ENCODE measurements around the gene KCNN1. TPM values are rescaled to one million over a fixed set of nuclear protein-coding genes. Genes with fewer than 3 reads are reported as not detected.

Gene KCNN1
- total RNA-seq, 6 experiments from 2014 or later, result not detected

DNA sequence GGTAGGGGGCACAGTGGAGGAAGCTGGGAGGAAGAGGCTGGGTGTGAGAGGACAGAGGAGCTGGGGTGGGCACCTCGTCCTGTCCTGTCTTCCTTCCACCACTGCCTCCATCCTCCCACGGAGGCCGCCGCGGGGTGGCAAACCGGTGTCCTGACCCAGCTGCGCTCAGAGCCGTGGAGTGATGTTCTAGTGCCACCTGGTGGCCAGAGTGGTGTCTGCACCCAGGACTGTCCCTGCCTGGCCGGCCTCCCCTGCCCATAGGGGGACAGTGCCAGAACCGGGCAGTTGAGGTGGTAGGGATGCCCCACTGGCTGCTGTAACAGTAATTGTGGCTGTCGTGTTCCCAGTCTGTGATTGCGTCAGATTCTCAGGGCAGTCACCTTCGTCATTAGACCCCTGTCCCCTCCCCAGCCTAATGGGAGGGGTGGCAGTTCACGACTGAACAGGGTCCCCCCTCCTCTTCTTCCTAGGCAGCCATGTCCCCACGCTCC is 30.0 kb downstream of the KCNN1 start:
- H3K4me3 Mint-ChIP-seq, result no peak overlapping the region

GRCh38 chr19:17997969-17998826 is 31.3 kb downstream of the KCNN1 start:
- no peaks in the 10 kb centered on the region for H3K9me3 Mint-ChIP-seq
- H3K36me3 Mint-ChIP-seq (ENCODE audit: low read depth), result no peaks in the 10 kb centered on the region
- peaks cover 12% of the 10 kb centered on the region for H3K4me1 Mint-ChIP-seq (ENCODE audit: low read depth)
- peaks cover 4% of the 10 kb centered on the region for H3K27me3 Mint-ChIP-seq (ENCODE audit: insufficient read depth)
- H3K4me3 Mint-ChIP-seq, result no peak overlapping the region
- no peak for DNase-seq
- no peak overlapping the region for H3K27ac Mint-ChIP-seq
- peak; percentile 68 for TF ChIP-seq CTCF (IDR thresholded peaks at IDR 0.05)

More for the DNA sequence above, 30.0 kb downstream of the KCNN1 start:
- Mint-ChIP-seq H3K36me3 (ENCODE audit: low read depth) (no peaks in the 10 kb centered on the region), H3K27ac (peak overlapping the region; percentile 31; the same call in 1 of the 2 replicates), H3K9me3 (no peaks in the 10 kb centered on the region), H3K4me1 (ENCODE audit: low read depth) (peaks cover 12% of the 10 kb centered on the region), H3K27me3 (ENCODE audit: insufficient read depth) (peaks cover 4% of the 10 kb centered on the region)
- peak; percentile 69 for DNase-seq
- peak; percentile 99 for TF ChIP-seq CTCF (IDR thresholded peaks at IDR 0.05)

DNA sequence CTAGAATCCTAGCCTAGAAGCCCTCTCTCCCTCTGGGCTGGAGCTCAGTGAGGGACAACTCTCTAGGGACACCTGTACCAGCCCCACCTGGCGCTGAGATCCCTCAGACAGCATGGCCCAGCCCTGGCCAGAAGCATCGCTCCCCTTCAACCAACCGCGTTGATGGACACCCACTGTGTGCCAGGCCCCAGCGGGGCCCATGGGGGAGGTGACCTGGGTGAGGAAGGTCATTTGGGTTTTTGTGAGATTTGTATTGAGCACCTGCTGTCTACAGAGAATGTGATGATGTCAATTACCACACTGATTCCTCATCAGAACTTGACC is 31.9 kb downstream of the KCNN1 start:
- Mint-ChIP-seq H3K27me3 (ENCODE audit: insufficient read depth) (peaks cover 4% of the 10 kb centered on the region), H3K4me3 (no peak overlapping the region), H3K9me3 (no peaks in the 10 kb centered on the region), H3K4me1 (ENCODE audit: low read depth) (peaks cover 12% of the 10 kb centered on the region), H3K27ac (no peak overlapping the region), H3K36me3 (ENCODE audit: low read depth) (no peaks in the 10 kb centered on the region)
- no peak for TF ChIP-seq CTCF (IDR thresholded peaks at IDR 0.05)
- no peak for DNase-seq

GRCh38 chr19:17999684-18000479 is 33.0 kb downstream of the KCNN1 start:
- Mint-ChIP-seq H3K27me3 (ENCODE audit: insufficient read depth) (peaks cover 4% of the 10 kb centered on the region), H3K36me3 (ENCODE audit: low read depth) (no peaks in the 10 kb centered on the region), H3K4me3 (peak overlapping the region; percentile 86), H3K27ac (peak overlapping the region; percentile 95), H3K4me1 (ENCODE audit: low read depth) (peaks cover 12% of the 10 kb centered on the region), H3K9me3 (no peaks in the 10 kb centered on the region)
- TF ChIP-seq CTCF (IDR thresholded peaks at IDR 0.05), result no peak
- DNase-seq, result no peak

- DNase-seq, result no peak
- peaks cover 12% of the 10 kb centered on the region for H3K4me1 Mint-ChIP-seq (ENCODE audit: low read depth)
- H3K27me3 Mint-ChIP-seq (ENCODE audit: insufficient read depth), result peaks cover 4% of the 10 kb centered on the region
- peak overlapping the region; percentile 86 for H3K4me3 Mint-ChIP-seq
- no peak for TF ChIP-seq CTCF (IDR thresholded peaks at IDR 0.05)
- peak overlapping the region; percentile 95 for H3K27ac Mint-ChIP-seq
- no peaks in the 10 kb centered on the region for H3K9me3 Mint-ChIP-seq
- H3K36me3 Mint-ChIP-seq (ENCODE audit: low read depth), result no peaks in the 10 kb centered on the region
Measured at GRCh38 chr19:18000480-18000914, 33.6 kb downstream of the KCNN1 start.

Data from HFFc6 (cell line).